NCI-H82 treated with DMSO at 0.1 percent for 48 hours (cell line): Measurements from ENCODE around the gene MYBPC3.

ENCODE experiments used
- DNase-seq: peaks from one replicate; lab custom pipeline; 2025; ENCODE audit not compliant: unreplicated experiment; lab: John Stamatoyannopoulos, UW

MYBPC3 gene

DNA sequence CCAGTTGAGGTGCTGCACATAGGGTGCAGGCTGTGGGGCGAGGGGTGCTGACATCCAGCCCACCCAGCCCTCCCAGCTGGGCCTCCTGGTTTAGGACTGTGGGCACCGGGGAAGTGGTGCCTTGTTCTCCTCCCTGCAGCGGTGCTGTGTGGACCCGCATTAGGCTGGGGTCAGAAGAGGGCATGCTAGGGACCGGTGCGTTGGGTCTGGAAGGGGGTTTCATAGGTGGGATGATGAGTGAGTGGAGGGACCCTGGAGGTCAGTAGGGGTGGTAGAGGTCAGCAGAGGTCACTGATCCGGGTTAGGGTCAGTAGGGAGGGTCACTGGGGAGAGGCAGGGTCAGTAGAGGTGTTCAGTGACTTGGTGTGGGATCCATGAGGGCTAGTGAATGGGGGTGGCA is 6.7 kb upstream of the MYBPC3 start:
- DNase-seq = no peak

GRCh38 chr11:47358731-47359051 is 6.2 kb upstream of the MYBPC3 start:
- no peak for DNase-seq

GRCh38 chr11:47357985-47358730 is 5.7 kb upstream of the MYBPC3 start:
- DNase-seq = no peak

GRCh38 chr11:47356998-47357329 is 4.5 kb upstream of the MYBPC3 start:
- no peak for DNase-seq

DNA sequence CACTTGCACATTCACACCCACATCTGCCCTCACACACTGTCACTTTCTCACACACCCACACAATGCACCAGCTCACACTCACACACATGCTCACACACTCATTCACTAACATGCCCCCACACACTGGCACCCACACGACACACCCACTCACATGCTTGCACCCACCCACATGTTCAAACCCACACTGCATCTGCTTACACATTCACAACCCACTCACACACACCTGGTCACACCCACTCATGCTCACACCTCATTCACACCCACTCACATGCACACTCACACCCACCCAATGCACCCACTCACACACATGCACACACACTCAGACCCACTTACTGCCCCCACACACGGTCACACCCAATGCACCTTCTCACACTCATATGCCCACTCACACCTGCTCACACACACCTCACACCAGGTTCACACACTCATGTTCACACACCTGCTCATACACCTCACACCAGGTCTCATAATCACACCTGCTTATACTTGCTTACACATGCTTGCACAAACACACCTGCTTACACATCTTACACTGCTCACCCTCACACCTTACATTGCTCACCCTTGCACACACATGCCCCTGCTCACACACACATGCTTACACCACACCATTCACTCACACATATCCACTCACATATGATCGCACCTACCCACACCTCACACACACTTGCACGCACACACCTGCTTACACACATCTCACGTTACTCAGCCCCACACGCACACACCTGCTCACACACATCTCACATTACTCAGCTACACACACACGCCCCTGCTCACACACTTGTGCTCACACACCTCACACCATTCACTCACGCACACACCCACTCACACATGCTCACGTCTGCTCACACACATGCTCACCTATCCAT is 3.9 kb upstream of the MYBPC3 start:
- no peak for DNase-seq

DNA sequence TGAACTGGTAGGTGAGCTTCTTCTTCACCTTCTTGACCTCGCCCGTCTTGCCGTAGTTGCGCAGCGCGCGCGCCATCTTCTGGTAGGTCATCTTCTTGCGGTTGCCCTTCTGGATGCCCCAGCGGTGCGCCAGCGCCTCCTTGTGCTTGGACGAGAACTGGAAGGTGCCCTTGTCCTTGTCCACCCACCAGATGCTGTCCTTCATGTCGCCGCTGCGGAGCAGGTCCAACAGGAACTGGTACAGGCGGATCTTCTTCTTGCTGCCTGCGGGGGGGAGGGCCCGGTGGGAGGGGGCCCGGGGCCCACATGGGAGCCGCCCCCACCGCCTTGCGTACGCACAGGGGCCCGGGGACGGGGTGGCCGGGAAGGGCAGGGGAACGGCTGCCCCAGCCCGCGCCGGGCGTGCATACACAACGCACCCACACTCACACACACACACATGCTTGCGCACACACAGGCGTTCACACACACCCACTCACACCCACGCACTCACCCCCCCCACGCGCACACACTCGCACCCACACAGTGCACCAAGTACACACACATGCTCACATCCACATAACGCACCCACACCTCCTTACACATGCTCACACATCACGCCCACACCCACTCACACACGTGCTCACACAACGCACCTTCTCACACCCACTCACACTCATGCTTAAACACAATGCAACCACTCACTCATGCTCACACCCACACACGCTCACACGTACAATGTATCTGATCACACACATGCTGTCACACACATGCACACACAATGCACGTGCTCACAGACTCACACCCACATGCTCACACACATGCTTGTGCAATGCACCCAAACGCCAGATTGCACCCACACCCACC is 3.0 kb upstream of the MYBPC3 start:
- DNase-seq = peak; percentile 79

DNA sequence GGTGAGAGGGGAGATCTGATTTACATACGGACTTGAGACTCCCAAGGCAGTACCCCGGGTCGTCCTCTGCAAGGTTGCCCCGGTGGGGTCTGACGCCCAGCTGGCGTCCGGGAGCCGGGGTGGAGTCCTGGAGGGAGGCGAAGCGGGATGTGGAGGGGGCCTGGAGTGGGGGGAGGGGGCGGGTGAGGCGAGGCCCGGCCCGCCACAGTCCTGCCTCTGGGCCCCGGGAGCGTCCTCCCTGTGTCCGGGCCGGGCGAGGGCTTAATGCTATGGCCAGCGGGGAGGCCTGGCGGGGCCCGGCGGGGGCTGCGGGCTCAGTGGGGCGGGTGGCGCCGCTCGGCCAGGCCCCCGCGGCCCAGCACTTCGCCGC is 2.4 kb upstream of the MYBPC3 start:
- no peak for DNase-seq

- DNase-seq = no peak
These were observed 1.7 kb upstream of the MYBPC3 start for GRCh38 chr11:47353978-47354774.

DNA sequence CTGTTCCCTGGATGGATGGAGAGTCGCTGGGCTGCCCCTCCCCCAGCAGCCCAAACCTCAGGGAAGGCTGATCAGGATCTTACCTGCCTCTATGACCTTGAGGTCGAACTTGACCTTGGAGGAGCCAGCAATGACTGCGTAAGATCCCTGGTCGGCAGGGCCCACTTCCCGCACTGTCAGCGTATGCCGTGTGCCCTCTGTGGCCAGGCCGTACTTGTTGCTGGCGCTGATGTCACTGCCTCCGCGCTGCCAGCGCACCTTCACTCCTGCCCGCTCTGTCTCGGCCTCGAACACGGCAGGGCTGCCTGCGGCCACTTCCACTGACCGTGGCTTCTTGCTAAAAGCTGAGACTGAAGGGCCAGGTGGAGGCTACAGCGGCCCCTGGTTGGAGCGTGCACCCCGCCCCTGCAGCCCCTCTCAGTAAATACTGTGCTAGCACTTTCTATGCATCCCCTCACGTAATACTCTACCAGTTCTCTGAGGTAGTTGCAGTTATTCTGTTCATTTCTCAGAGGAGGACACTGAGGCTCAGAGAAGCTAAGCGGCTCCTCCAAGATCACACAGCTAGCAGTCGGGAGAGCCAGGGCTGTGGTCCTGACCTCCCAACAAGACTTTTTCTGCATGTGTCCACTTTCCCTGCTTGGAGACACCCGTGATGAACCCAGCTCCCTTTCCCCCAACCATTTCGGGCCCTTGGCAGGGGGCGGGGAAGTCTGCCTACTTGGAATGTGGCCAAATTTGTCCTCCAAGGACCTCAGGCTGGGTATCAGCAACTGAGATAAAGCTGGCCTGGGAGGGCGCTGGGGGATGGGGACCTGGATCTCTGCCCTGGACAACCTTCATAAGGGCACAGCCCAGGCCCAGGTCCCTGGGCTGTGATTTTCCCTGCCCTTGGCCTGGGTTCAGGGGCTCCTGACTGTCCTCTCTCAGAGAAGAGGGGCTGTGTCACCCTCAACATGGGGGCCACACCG is 1.1 kb downstream of the MYBPC3 start:
- no peak for DNase-seq

- no peak for DNase-seq
These were observed 2.2 kb downstream of the MYBPC3 start for GRCh38 chr11:47350315-47350714.

GRCh38 chr11:47349521-47350095 is 2.9 kb downstream of the MYBPC3 start:
- DNase-seq = no peak

DNA sequence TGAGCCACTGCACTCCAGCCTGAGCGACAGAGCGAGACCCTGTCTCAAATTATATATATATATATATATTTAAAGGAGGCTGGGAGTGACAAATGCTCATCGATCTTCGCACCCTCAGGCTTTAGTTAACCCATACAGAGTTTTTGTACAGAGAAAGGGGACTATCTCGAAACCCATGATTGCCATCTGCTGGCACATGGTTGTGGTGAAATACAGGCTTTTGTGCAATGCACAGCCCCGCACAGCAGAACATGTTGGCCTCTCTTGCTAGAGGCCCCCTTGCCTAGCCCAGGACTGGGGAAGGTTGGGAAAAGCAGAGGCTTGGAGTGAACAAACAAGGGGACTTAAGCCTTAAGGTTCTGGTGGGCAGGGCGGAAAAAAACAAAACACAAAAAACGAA is 3.6 kb downstream of the MYBPC3 start:
- DNase-seq = no peak

DNA sequence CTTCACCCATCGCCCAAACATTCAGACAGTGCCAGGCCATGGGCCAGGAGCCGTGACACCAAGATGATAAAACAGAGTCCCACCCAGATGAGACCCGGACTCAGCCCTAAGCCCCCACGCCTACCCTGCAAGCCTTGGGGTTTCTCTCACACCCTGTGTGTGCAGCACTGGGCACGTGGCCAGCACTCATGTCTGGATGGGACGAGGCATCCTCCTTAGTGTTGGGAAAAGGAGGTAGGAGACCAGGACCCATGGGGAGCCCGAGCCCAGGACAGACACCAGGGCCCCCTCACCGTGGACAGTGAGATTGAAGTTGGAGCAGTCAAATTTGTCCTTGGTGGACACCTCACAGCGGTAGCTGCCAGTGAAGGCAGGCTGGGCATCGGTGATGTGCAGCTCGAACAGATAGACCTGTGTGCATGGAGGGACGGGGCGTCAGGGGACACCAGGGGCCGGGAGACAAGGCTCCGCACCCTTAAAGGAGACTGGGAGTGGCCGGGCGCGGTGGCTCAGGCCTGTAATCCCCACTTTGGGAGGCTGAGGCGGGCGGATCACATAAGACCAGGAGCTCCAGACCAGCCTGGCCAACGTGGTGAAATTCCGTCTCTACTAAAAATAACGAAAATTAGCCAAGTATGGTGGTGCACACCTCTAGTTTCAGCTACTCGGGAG is 4.2 kb downstream of the MYBPC3 start:
- no peak for DNase-seq

- DNase-seq = no peak
These were observed 5.4 kb downstream of the MYBPC3 start for GRCh38 chr11:47347137-47347536.

GRCh38 chr11:47345890-47346563 is 6.5 kb downstream of the MYBPC3 start:
- DNase-seq = no peak

DNA sequence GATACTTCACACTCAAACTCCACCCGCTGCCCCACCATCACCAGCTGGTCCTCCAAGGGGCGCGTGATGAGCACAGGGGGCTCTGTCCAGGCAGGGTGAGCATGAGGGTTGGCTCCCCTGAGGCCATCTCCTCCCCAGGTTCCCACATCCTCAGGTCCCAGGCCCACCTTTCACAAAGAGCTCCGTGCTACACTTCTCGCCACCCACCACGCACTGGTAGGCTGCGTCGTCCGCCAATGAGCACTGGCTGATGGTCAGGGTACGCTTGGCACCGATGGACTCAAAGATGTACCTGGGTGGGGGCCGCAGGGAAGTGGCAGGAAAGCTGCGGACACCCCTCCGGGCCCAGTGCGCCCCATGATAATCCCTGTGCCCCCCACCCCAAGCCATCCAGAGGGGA is 9.6 kb downstream of the MYBPC3 start:
- no peak for DNase-seq

GRCh38 chr11:47342036-47342803 is 10.3 kb downstream of the MYBPC3 start:
- no peak for DNase-seq
